ENCODE measurements around the gene CENPL. TPM values are rescaled to one million over a fixed set of nuclear protein-coding genes. Genes with fewer than 3 reads are reported as not detected.

CENPL gene
- total and polyA plus RNA-seq, 9 of the 15 experiments (the other 6 are each of a cell fraction or from before 2014, with no cell fraction given): 33.0 to 52.7 (median 39.7) TPM

GRCh38 chr1:173827611-173828010, 2.9 kb upstream of the CENPL start:
- Histone ChIP-seq H3K9me1 (ENCODE audit: control insufficient read depth, insufficient read depth, low read length) (no peaks in the 10 kb centered on the region), H3K36me3 (ENCODE audit: control insufficient read depth, insufficient read depth, low read length) (peaks cover 50% of the 10 kb centered on the region), H3K4me2 (ENCODE audit: insufficient read depth, low read length) (no peak overlapping the region), H3K9ac (ENCODE audit: insufficient read depth in 1 of 2, low read depth in 2 of 2, low read length in 2 of 2) (no peak overlapping the region), H3K4me1 (replicated peaks in 1 of 2; ENCODE audit: control insufficient read depth in 2 of 2, insufficient read depth in 2 of 2, low read length in 2 of 2) (peaks cover 2 to 11% of the 10 kb centered on the region in 2 experiments; a peak in 4 of 5 replicates), H3K9me3 (replicated peaks; ENCODE audit: control insufficient read depth, insufficient read depth, low read depth, low read length) (no peaks in the 10 kb centered on the region), H3K27ac (ENCODE audit: extremely low read depth, low read depth, low read length) (no peak overlapping the region), H3K79me2 (ENCODE audit: control insufficient read depth, insufficient read depth, low read length) (peaks cover 36% of the 10 kb centered on the region), H3K4me3 (no peak overlapping the region), H4K20me1 (replicated peaks; ENCODE audit: control insufficient read depth, insufficient read depth, low read length) (no peaks in the 10 kb centered on the region), H2AFZ (ENCODE audit: low read depth, low read length) (no peak overlapping the region), H3K27me3 (ENCODE audit: control insufficient read depth in 2 of 2, insufficient read depth in 2 of 2, low read length in 2 of 2) (no peaks in the 10 kb centered on the region)
- in situ Hi-C loops (cut with MboI): loop anchor here (10.0 kb wide), 1 partner anchor 393 kb away; no protein-coding TSS in a partner anchor
- peak; percentile 59 for TF ChIP-seq NFIC (IDR thresholded peaks at IDR 0.05)
- TF ChIP-seq ESRRB (CRISPR knock-in tag; IDR thresholded peaks at IDR 0.05; ENCODE audit: borderline replicate concordance): no peak
- FAIRE-seq: no peak
- 74% methylated on average over 2 of the region's 2 CpGs for WGBS (ENCODE audit: insufficient coverage, low coverage, missing lambda C conversion rate)
- BruUV-seq (replicated peaks): no TSS peak
- ATAC-seq: no peak
- POLR2A ChIA-PET: interaction anchor here (0.6 to 2.1 kb wide), 8 partner anchors 9 to 421 kb away, joined by 3 to 10 read pairs (median 4); partner anchors contain the start of genes GAS5, PRDX6 and ZBTB37
- DNase-seq (ENCODE audit: extremely low read depth in 1 of 4, low spot score in 3 of 4): no peak
- intact Hi-C loops (cut with micrococcal nuclease): loop anchor here (10.0 kb wide), 1 partner anchor 253 kb away; no protein-coding TSS in a partner anchor
- CTCF ChIA-PET (ENCODE audit: low intra/inter-chr PET ratio): no interaction called here

- intact Hi-C loops (cut with micrococcal nuclease) (loop anchor here (1.0 to 10.0 kb wide), 6 partner anchors 44 to 347 kb away; partner anchors contain the start of genes KLHL20, PRDX6 and ZBTB37), in situ Hi-C loops (cut with MboI) (loop anchor here (10.0 to 25.0 kb wide), 2 partner anchors 389 to 913 kb away; no protein-coding TSS in a partner anchor)
- peaks cover 51% of the 10 kb centered on the region for H3K36me3 ChIP-seq (ENCODE audit: control insufficient read depth, insufficient read depth, low read length)
- no peaks in the 10 kb centered on the region for H4K20me1 ChIP-seq (replicated peaks; ENCODE audit: control insufficient read depth, insufficient read depth, low read length)
- peaks cover 73% of the 10 kb centered on the region for H3K79me2 ChIP-seq (ENCODE audit: control insufficient read depth, insufficient read depth, low read length)
- H3K27me3 ChIP-seq (ENCODE audit: control insufficient read depth in 2 of 2, insufficient read depth in 2 of 2, low read length in 2 of 2): no peaks in the 10 kb centered on the region
- no peaks in the 10 kb centered on the region for H3K9me3 ChIP-seq (replicated peaks; ENCODE audit: control insufficient read depth, insufficient read depth, low read depth, low read length)
- H2AFZ ChIP-seq (ENCODE audit: low read depth, low read length): peak overlapping the region; percentile 96
- CTCF ChIA-PET (ENCODE audit: low intra/inter-chr PET ratio): interaction anchor here (0.9 to 2.9 kb wide), 3 partner anchors 393 to 1081 kb away, joined by 3 to 14 read pairs (median 13); no protein-coding TSS in a partner anchor
- FAIRE-seq (no peak), DNase-seq (ENCODE audit: extremely low read depth in 1 of 4, low spot score in 3 of 4) (no peak), ATAC-seq (peak; percentile 65)
- peak overlapping the region; percentile 89 to 99 for H3K9ac ChIP-seq (ENCODE audit: insufficient read depth in 1 of 2, low read depth in 2 of 2, low read length in 2 of 2)
- H3K27ac ChIP-seq (ENCODE audit: extremely low read depth, low read depth, low read length): peak overlapping the region; percentile 91
- H3K4me2 ChIP-seq (ENCODE audit: insufficient read depth, low read length): peak overlapping the region; percentile 85
- H3K4me1 ChIP-seq (replicated peaks in 1 of 2; ENCODE audit: control insufficient read depth in 2 of 2, insufficient read depth in 2 of 2, low read length in 2 of 2): peaks cover 11 to 14% of the 10 kb centered on the region in 2 experiments; a peak in 4 of 5 replicates
- peak overlapping the region; percentile 56 for H3K4me3 ChIP-seq
- under 1% methylated on average over 25 of the region's 25 CpGs for WGBS (ENCODE audit: insufficient coverage, low coverage, missing lambda C conversion rate)
- TSS peak; percentile 60 for BruUV-seq (replicated peaks)
- POLR2A ChIA-PET: interaction anchor here (0.5 to 3.7 kb wide), 31 partner anchors 9 to 1077 kb away, joined by 3 to 21 read pairs (median 4); partner anchors contain the start of genes GAS5, KLHL20, SLC9C2 and ZBTB37
- no peaks in the 10 kb centered on the region for H3K9me1 ChIP-seq (ENCODE audit: control insufficient read depth, insufficient read depth, low read length)
- no peak for TF ChIP-seq CREM (IDR thresholded peaks at IDR 0.05; ENCODE audit: low read depth)
- TF ChIP-seq HNRNPUL1 (IDR thresholded peaks at IDR 0.05; ENCODE audit: low read length): no peak
- no peak for TF ChIP-seq MYC (IDR thresholded peaks at IDR 0.05; ENCODE audit: low read depth, low read length)
- TF ChIP-seq MYC (CRISPR knock-in tag; IDR thresholded peaks at IDR 0.05; ENCODE audit: borderline replicate concordance, low read depth): no peak
- peak; percentile 21 for TF ChIP-seq RBM39 (optimal IDR thresholded peaks at IDR 0.05; ENCODE audit: low read depth, low read length)
- no peak for TF ChIP-seq ZNF263 (CRISPR knock-in tag; IDR thresholded peaks at IDR 0.05; ENCODE audit: borderline replicate concordance)
- 0 out of 2 replicates have a peak, but pooled peaks have one; percentile 3 for TF ChIP-seq PKNOX1 (IDR thresholded peaks at IDR 0.05)
- no peak for TF ChIP-seq ZNF280B (CRISPR knock-in tag; IDR thresholded peaks at IDR 0.05)
- peak; percentile 11 for TF ChIP-seq CCNT2 (IDR thresholded peaks at IDR 0.05; ENCODE audit: borderline replicate concordance, extremely low read depth, insufficient read length, low read depth, low read length)
Measured at GRCh38 chr1:173823781-173824314, 835 bp downstream of the CENPL start.
